Measurements from ENCODE around the gene IL19.

IL19 gene

DNA sequence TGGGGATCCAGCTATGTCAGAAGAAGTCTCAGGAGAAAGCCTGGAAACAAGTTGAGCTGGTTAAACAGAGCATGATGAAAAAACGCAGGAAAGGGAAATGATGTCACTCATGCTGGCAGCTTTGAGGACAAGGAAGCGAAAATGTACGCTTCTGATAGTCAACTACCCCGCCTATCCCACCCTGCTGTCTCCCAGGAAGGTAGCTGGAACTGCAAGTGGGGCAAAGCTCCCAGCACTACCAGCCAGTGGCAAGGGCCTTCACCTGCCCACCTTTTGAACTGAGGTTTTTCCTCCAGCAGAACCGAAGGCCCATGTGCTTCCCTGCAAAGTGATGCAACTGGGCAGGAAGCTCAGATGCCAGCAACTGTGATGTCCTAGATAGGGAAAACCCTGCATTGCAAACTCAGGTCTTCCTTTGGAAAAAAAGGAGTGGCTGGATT is 88.5 kb downstream of the IL19 start:
- no peaks in the 10 kb centered on the region for H3K9me3 ChIP-seq (ENCODE audit: control insufficient read depth, low read length)
- no peak overlapping the region for H3K27ac ChIP-seq (ENCODE audit: low read depth, low read length, severe bottlenecking)
- peaks cover 5% of the 10 kb centered on the region for H3K4me1 ChIP-seq (ENCODE audit: control insufficient read depth, insufficient read depth, low read length, poor library complexity, severe bottlenecking)
- no peak overlapping the region for H3K4me3 ChIP-seq (ENCODE audit: extremely low read depth, insufficient read depth, low read length, poor library complexity, severe bottlenecking)
- WGBS, 2 experiments (ENCODE audit: insufficient coverage in 2 of 2) = 88 to 95% methylated on average over 5 of the region's 5 CpGs
- no peaks in the 10 kb centered on the region for H3K36me3 ChIP-seq (ENCODE audit: control insufficient read depth, insufficient read depth, low read length)

DNA sequence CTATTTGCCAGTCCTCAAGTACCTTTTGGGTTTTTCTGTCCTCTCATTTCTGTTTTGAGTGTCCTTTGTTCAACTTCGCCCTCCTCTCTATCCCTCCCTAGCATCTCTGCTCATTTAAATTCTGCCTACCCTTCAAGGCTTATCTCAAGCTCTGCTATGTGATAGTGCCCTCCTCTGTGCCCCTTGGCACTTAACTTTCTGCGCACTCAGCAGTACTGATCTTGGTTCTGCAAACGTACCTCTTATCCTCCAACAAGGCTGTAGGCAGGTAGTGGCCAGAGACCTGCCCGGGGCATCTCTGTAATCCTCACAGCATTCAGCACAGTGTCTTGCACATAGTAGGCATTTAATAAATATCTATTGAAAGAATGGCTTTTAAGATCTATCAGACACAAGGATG is 89.6 kb downstream of the IL19 start:
- 88 to 97% methylated on average over 2 to 3 of the region's 4 CpGs for WGBS, 2 experiments (ENCODE audit: insufficient coverage in 2 of 2)
- no peak overlapping the region for H3K4me3 ChIP-seq (ENCODE audit: extremely low read depth, insufficient read depth, low read length, poor library complexity, severe bottlenecking)
- no peaks in the 10 kb centered on the region for H3K36me3 ChIP-seq (ENCODE audit: control insufficient read depth, insufficient read depth, low read length)
- no peaks in the 10 kb centered on the region for H3K9me3 ChIP-seq (ENCODE audit: control insufficient read depth, low read length)
- H3K27ac ChIP-seq (ENCODE audit: low read depth, low read length, severe bottlenecking) = no peak overlapping the region
- H3K4me1 ChIP-seq (ENCODE audit: control insufficient read depth, insufficient read depth, low read length, poor library complexity, severe bottlenecking) = peaks cover 5% of the 10 kb centered on the region

DNA sequence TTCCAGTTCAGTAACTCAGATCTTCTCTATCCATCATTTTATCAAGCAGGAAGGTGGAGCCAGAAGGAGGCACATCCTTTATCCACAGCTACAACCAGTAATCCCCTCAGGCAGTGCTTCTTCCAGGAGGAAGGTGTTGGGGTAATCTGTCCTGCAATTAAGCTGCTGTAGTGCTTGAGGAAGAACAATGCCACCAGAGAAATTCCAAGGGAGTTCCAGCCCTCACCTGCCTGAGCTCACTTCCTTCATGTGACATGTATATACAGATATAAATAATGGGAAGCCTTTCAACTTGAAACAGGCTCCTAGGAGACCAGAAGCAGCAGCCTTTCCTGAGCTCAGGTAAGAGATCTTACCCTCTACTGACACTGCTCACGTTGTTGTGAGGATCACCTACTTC is 92.7 kb downstream of the IL19 start:
- 88% methylated on average over 1 of the region's 1 CpG for WGBS, 2 experiments (ENCODE audit: insufficient coverage in 2 of 2)
- H3K9me3 ChIP-seq (ENCODE audit: control insufficient read depth, low read length) = no peaks in the 10 kb centered on the region
- H3K4me1 ChIP-seq (ENCODE audit: control insufficient read depth, insufficient read depth, low read length, poor library complexity, severe bottlenecking) = peaks cover 12% of the 10 kb centered on the region
- no peaks in the 10 kb centered on the region for H3K36me3 ChIP-seq (ENCODE audit: control insufficient read depth, insufficient read depth, low read length)
- no peak overlapping the region for H3K4me3 ChIP-seq (ENCODE audit: extremely low read depth, insufficient read depth, low read length, poor library complexity, severe bottlenecking)
- H3K27ac ChIP-seq (ENCODE audit: low read depth, low read length, severe bottlenecking) = no peak overlapping the region

DNA sequence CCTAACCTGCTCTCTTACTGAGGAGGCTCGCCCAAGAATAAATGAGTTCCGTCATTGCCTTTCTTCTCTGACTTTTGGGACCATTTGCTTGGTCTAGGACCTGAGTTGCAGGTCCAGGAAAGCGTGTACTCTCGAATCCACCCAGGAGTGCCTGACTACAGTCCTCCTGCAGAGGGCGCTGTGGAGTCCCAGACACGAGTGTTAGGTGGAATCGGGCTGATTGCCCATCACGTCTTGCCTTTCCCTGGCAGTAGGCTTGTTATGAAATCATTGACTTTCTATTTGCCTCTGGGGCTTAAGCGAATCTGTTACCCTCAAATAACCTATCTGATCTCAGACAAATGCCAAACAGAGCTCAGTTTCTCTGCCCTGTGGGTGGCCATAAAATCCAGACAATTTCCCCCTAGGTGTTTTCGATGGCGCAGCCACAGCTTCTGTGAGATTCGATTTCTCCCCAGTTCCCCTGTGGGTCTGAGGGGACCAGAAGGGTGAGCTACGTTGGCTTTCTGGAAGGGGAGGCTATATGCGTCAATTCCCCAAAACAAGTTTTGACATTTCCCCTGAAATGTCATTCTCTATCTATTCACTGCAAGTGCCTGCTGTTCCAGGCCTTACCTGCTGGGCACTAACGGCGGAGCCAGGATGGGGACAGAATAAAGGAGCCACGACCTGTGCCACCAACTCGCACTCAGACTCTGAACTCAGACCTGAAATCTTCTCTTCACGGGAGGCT is 94.5 kb downstream of the IL19 start, which contains the start of gene IL20:
TSS of gene IL20 (plus strand) at position 685 of the 733 bp plus-strand sequence. CDS start 230 bp downstream, outside the sequence.
- H3K9me3 ChIP-seq (ENCODE audit: control insufficient read depth, low read length) = no peaks in the 10 kb centered on the region
- H3K27ac ChIP-seq (ENCODE audit: low read depth, low read length, severe bottlenecking) = no peak within 1 kb of the TSS
- H3K4me1 ChIP-seq (ENCODE audit: control insufficient read depth, insufficient read depth, low read length, poor library complexity, severe bottlenecking) = peaks cover 6% of the 10 kb centered on the region
- H3K36me3 ChIP-seq (ENCODE audit: control insufficient read depth, insufficient read depth, low read length) = no peaks in the 10 kb centered on the region
- no peak within 1 kb of the TSS for H3K4me3 ChIP-seq (ENCODE audit: extremely low read depth, insufficient read depth, low read length, poor library complexity, severe bottlenecking)
- WGBS, 2 experiments (ENCODE audit: insufficient coverage in 2 of 2) = 54 to 60% methylated on average over 16 of the region's 19 CpGs

DNA sequence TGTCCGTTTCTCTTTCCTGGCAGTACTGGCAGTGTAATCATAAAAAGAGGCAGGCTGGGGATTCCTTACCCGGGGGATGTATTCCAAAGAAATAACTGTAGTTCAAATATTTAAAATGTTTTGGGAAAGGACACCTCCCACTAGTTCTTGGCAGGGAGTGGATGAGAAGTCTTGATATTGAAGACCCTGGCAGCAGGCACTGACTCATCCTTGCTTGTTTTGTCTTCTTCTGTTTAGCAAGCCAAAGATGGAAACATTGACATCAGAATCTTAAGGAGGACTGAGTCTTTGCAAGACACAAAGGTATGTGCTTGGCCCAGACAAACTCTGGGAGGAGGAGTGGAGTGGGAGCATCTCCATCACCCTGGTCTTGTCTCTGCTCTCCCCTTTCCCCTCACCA is 95.5 kb downstream of the IL19 start:
- H3K4me3 ChIP-seq (ENCODE audit: extremely low read depth, insufficient read depth, low read length, poor library complexity, severe bottlenecking) = no peak overlapping the region
- H3K36me3 ChIP-seq (ENCODE audit: control insufficient read depth, insufficient read depth, low read length) = no peaks in the 10 kb centered on the region
- no peak overlapping the region for H3K27ac ChIP-seq (ENCODE audit: low read depth, low read length, severe bottlenecking)
- H3K9me3 ChIP-seq (ENCODE audit: control insufficient read depth, low read length) = no peaks in the 10 kb centered on the region
- WGBS, 2 experiments (ENCODE audit: insufficient coverage in 2 of 2) = no CpG with 5 or more reads among the region's 2 CpGs
- H3K4me1 ChIP-seq (ENCODE audit: control insufficient read depth, insufficient read depth, low read length, poor library complexity, severe bottlenecking) = peaks cover 6% of the 10 kb centered on the region

DNA sequence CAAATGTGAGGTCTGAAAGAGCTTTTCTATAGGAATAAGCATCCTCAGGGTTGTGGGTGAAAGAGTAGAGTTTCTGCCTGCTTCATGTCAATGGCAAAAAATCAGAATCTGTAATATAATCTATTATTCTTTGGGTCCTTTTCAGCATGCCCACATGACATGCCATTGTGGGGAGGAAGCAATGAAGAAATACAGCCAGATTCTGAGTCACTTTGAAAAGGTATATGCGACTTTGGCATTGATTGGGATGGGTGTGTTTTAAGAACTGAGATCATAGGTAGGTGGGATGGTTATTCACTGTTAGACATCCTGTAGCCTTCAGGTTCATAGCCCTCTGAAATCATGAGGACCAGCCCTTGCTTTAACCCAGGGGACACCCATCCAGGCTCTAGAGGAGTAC is 96.7 kb downstream of the IL19 start:
- Histone ChIP-seq H3K36me3 (ENCODE audit: control insufficient read depth, insufficient read depth, low read length) (no peaks in the 10 kb centered on the region), H3K4me3 (ENCODE audit: extremely low read depth, insufficient read depth, low read length, poor library complexity, severe bottlenecking) (no peak overlapping the region), H3K27ac (ENCODE audit: low read depth, low read length, severe bottlenecking) (no peak overlapping the region), H3K9me3 (ENCODE audit: control insufficient read depth, low read length) (peaks cover 6% of the 10 kb centered on the region), H3K4me1 (ENCODE audit: control insufficient read depth, insufficient read depth, low read length, poor library complexity, severe bottlenecking) (peaks cover 6% of the 10 kb centered on the region)
- 90% methylated on average over 1 of the region's 1 CpG; no CpG with 5 or more reads in 1 of the 2 experiments for WGBS, 2 experiments (ENCODE audit: insufficient coverage in 2 of 2)

DNA sequence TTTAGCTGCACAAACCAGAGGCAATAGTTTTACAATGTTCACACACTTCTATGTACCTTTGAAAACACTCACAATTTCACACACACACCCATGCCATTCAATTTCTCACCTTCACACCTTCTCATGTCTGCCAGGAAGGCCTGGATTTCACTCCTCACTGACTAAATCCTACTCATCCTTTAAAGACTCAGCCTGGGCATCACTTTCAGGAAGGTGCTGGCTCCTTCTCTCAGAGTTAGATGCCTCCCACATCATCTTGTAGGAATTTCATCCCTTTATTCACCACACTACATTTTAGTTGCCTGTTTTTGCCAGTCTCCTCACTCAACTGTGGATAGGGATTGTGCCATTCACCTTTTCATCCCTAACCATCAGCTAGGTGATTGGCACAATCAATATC is 97.1 kb downstream of the IL19 start:
- Histone ChIP-seq H3K36me3 (ENCODE audit: control insufficient read depth, insufficient read depth, low read length) (no peaks in the 10 kb centered on the region), H3K9me3 (ENCODE audit: control insufficient read depth, low read length) (peaks cover 11% of the 10 kb centered on the region), H3K4me1 (ENCODE audit: control insufficient read depth, insufficient read depth, low read length, poor library complexity, severe bottlenecking) (peaks cover 6% of the 10 kb centered on the region), H3K27ac (ENCODE audit: low read depth, low read length, severe bottlenecking) (no peak overlapping the region), H3K4me3 (ENCODE audit: extremely low read depth, insufficient read depth, low read length, poor library complexity, severe bottlenecking) (no peak overlapping the region)

DNA sequence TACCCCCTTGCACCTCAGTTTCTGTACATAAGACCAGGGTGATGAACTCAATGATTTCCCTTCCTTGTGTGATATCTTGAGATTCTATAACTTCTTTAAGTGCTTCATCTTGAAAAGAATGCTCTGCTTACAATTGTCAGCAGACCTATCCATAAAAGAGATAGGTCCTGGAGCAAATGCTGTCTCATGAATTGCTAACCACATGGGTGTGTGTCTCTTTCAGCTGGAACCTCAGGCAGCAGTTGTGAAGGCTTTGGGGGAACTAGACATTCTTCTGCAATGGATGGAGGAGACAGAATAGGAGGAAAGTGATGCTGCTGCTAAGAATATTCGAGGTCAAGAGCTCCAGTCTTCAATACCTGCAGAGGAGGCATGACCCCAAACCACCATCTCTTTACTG is 97.7 kb downstream of the IL19 start:
- Histone ChIP-seq H3K27ac (ENCODE audit: low read depth, low read length, severe bottlenecking) (no peak overlapping the region), H3K4me3 (ENCODE audit: extremely low read depth, insufficient read depth, low read length, poor library complexity, severe bottlenecking) (no peak overlapping the region), H3K36me3 (ENCODE audit: control insufficient read depth, insufficient read depth, low read length) (no peaks in the 10 kb centered on the region), H3K9me3 (ENCODE audit: control insufficient read depth, low read length) (peaks cover 14% of the 10 kb centered on the region), H3K4me1 (ENCODE audit: control insufficient read depth, insufficient read depth, low read length, poor library complexity, severe bottlenecking) (peaks cover 6% of the 10 kb centered on the region)
- no CpG with 5 or more reads among the region's 1 CpG for WGBS, 2 experiments (ENCODE audit: insufficient coverage in 2 of 2)

DNA sequence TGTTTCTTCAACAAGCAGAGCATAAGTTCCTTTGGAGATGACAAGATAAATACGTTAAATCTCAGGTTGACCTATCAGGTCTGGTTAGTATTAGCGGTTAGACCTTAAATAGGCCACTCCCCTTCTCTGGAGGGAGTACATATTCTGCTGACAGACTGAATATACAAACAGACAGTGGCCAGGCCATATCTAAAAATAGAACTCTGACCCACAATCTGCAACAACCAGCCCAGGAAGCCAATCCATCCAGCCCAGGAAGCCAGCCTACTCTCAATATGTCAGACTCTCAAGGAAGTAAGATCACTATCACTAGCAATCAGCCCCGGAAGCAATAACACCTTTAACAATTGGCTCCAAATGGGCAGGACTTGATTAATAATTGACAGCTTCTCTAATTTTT is 101.6 kb downstream of the IL19 start:
- WGBS, 2 experiments (ENCODE audit: insufficient coverage in 2 of 2) = 86 to 89% methylated on average over 1 of the region's 3 CpGs
- H3K36me3 ChIP-seq (ENCODE audit: control insufficient read depth, insufficient read depth, low read length) = no peaks in the 10 kb centered on the region
- no peak overlapping the region for H3K4me3 ChIP-seq (ENCODE audit: extremely low read depth, insufficient read depth, low read length, poor library complexity, severe bottlenecking)
- H3K27ac ChIP-seq (ENCODE audit: low read depth, low read length, severe bottlenecking) = no peak overlapping the region
- peaks cover 22% of the 10 kb centered on the region for H3K9me3 ChIP-seq (ENCODE audit: control insufficient read depth, low read length)
- no peaks in the 10 kb centered on the region for H3K4me1 ChIP-seq (ENCODE audit: control insufficient read depth, insufficient read depth, low read length, poor library complexity, severe bottlenecking)

DNA sequence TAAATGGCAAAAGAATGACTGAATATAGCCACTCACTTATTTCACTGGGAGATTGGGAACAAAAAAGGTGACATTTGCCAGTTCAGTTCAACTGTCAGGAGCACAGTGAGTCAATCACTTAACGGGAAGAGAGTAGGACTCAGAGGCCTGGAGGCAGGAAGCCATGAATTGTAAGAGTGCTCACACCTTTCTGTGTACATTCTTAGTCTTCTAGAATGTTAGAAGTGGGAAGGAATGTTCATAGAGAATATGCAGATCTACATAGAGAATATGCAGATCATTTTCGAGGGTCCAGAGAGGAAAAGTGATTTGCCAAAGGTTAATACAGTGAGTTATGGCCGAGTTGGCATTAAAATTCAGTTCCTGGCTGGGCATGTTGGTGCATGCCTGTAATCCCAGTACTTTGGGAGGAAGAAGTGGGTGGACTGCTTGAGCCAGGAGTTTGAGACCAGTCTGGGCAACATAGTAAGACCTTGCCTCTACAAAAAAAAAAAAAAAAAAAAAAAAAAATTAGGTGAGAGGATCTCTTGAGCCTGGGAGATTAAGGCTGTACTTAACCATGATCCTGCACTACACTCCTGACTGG is 103.1 kb downstream of the IL19 start:
- Histone ChIP-seq H3K36me3 (ENCODE audit: control insufficient read depth, insufficient read depth, low read length) (no peaks in the 10 kb centered on the region), H3K4me3 (ENCODE audit: extremely low read depth, insufficient read depth, low read length, poor library complexity, severe bottlenecking) (no peak overlapping the region), H3K4me1 (ENCODE audit: control insufficient read depth, insufficient read depth, low read length, poor library complexity, severe bottlenecking) (no peaks in the 10 kb centered on the region), H3K27ac (ENCODE audit: low read depth, low read length, severe bottlenecking) (no peak overlapping the region), H3K9me3 (ENCODE audit: control insufficient read depth, low read length) (peaks cover 33% of the 10 kb centered on the region)
- WGBS, 2 experiments (ENCODE audit: insufficient coverage in 2 of 2) = 85 to 95% methylated on average over 3 of the region's 3 CpGs

DNA sequence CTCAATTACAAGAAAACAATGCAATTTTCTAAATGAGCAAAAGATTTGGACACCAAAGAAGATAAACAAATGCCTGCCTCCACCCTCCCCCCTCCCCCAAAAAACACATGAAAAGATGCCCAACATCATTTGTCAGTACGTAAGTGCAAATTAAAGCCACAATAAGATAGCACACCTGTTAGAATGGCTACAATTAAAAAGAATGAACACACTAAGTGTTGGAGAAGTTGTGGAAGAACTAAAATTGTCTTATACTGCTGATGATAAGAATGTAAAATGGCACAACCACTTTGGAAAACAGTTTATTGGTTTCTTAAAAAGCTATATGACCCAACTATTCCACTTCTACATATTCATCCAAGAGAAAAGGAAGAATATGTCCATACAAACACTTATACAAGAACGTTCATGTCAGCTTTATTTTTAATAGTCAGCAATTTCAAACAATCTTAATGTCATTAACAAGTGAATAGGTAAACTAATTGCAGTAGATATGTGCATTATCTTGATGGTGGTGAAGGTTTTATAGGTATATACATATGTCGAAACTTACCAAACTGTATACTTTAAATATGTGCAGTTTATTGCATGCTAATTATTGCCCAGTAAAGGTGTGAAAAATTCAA is 105.3 kb downstream of the IL19 start:
- Histone ChIP-seq H3K27ac (ENCODE audit: low read depth, low read length, severe bottlenecking) (no peak overlapping the region), H3K4me3 (ENCODE audit: extremely low read depth, insufficient read depth, low read length, poor library complexity, severe bottlenecking) (no peak overlapping the region), H3K9me3 (ENCODE audit: control insufficient read depth, low read length) (peaks cover 40% of the 10 kb centered on the region), H3K4me1 (ENCODE audit: control insufficient read depth, insufficient read depth, low read length, poor library complexity, severe bottlenecking) (no peaks in the 10 kb centered on the region), H3K36me3 (ENCODE audit: control insufficient read depth, insufficient read depth, low read length) (no peaks in the 10 kb centered on the region)
- no CpG with 5 or more reads among the region's 3 CpGs for WGBS, 2 experiments (ENCODE audit: insufficient coverage in 2 of 2)

Measured in mesodermal cell (in vitro differentiated cells).